Mesenchymal stem cell (in vitro differentiated cells and primary cell): ENCODE measurements around the gene CDKN1A.

Experiments
- DNase-seq: peaks from one replicate; pipeline ENCODE4 v3.0.0-alpha.2; 2013
- H2AFZ ChIP-seq: one replicate; pipeline ENCODE4 v1.6.1; 2013; ENCODE audit warnings: low read depth, mild to moderate bottlenecking, control low read depth, inconsistent platforms, low read length, moderate library complexity
- H2AK5ac ChIP-seq: 2 replicates; pipeline ENCODE4 v1.6.1; 2013; ENCODE audit warnings: low read length, moderate library complexity, mild to moderate bottlenecking, inconsistent platforms; ENCODE audit not compliant: severe bottlenecking
- H2BK120ac ChIP-seq: one replicate; pipeline ENCODE4 v1.6.1; 2013; ENCODE audit warnings: low read depth, mild to moderate bottlenecking, inconsistent platforms, low read length, moderate library complexity
- H2BK12ac ChIP-seq, 2 experiments: one replicate each; pipeline ENCODE4 v1.6.1; 2013; ENCODE audit warnings: inconsistent platforms in 2 of 2, low read length in 2 of 2, mild to moderate bottlenecking in 2 of 2, moderate library complexity in 2 of 2, control low read depth in 1 of 2
- H2BK15ac ChIP-seq: one replicate; pipeline ENCODE4 v1.6.1; 2013; ENCODE audit warnings: mild to moderate bottlenecking, low read depth, inconsistent platforms; ENCODE audit not compliant: poor library complexity, severe bottlenecking
- H2BK5ac ChIP-seq: 2 replicates; pipeline ENCODE4 v1.6.1; 2013; ENCODE audit warnings: low read depth, mild to moderate bottlenecking, low read length, control low read depth, inconsistent platforms; ENCODE audit not compliant: poor library complexity, severe bottlenecking
- H3K14ac ChIP-seq, 2 experiments: one replicate each; pipeline ENCODE4 v1.6.1; 2013; ENCODE audit warnings: inconsistent platforms in 2 of 2, low read length in 2 of 2, control low read depth in 1 of 2, mild to moderate bottlenecking in 1 of 2, moderate library complexity in 1 of 2
- H3K18ac ChIP-seq, 2 experiments: one replicate each; pipeline ENCODE4 v1.6.1; 2013; ENCODE audit warnings: inconsistent platforms in 2 of 2, low read length in 2 of 2, control low read depth in 1 of 2, low read depth in 1 of 2, mild to moderate bottlenecking in 1 of 2
- H3K23ac ChIP-seq, 2 experiments: one replicate each; pipeline ENCODE4 v1.6.1; 2013; ENCODE audit warnings: inconsistent platforms in 2 of 2, low read length in 2 of 2, mild to moderate bottlenecking in 2 of 2, moderate library complexity in 2 of 2, control low read depth in 1 of 2
- H3K27ac ChIP-seq: 2 replicates; pipeline ENCODE4 v1.5.1; 2013; ENCODE audit warnings: mild to moderate bottlenecking, moderate library complexity, low read length, control low read depth, inconsistent platforms; ENCODE audit not compliant: poor library complexity, severe bottlenecking
- H3K27me3 ChIP-seq, 2 experiments: 2 replicates each; pipeline versions ENCODE4 v1.6.1 to v1.7.0; 2013; ENCODE audit warnings: low read length in 2 of 2, mild to moderate bottlenecking in 2 of 2, moderate library complexity in 2 of 2, control low read depth in 1 of 2, inconsistent platforms in 1 of 2; ENCODE audit not compliant: control insufficient read depth in 1 of 2, insufficient read depth in 1 of 2
- H3K36me3 ChIP-seq, 2 experiments: 2 replicates each; pipeline versions ENCODE4 v1.6.1 to v1.7.0; 2013; ENCODE audit warnings: low read length in 2 of 2, control low read depth in 1 of 2, inconsistent platforms in 1 of 2, low read depth in 1 of 2, mild to moderate bottlenecking in 1 of 2; ENCODE audit not compliant: insufficient read depth in 2 of 2, control insufficient read depth in 1 of 2
- H3K4ac ChIP-seq, 2 experiments: one replicate each; pipeline ENCODE4 v1.6.1; 2013; ENCODE audit warnings: inconsistent platforms in 2 of 2, low read length in 2 of 2, mild to moderate bottlenecking in 2 of 2, moderate library complexity in 2 of 2, control low read depth in 1 of 2, low read depth in 1 of 2
- H3K4me1 ChIP-seq: 2 replicates; pipeline ENCODE4 v1.6.1; 2013; ENCODE audit warnings: low read depth, low read length, control low read depth; ENCODE audit not compliant: control insufficient read depth, insufficient read depth
- H3K4me2 ChIP-seq: 2 replicates; pipeline ENCODE4 v1.6.1; 2013; ENCODE audit warnings: low read length, mild to moderate bottlenecking, inconsistent platforms; ENCODE audit not compliant: poor library complexity, severe bottlenecking
- H3K4me3 ChIP-seq, 2 experiments: 2 replicates each; pipeline versions ENCODE4 v1.5.1 to v1.7.0; 2013; ENCODE audit warnings: low read length in 2 of 2, mild to moderate bottlenecking in 2 of 2, control low read depth in 1 of 2, low read depth in 1 of 2; ENCODE audit not compliant: insufficient read depth in 1 of 2
- H3K79me1 ChIP-seq: replicated peaks from 2 replicates; pipeline ENCODE4 v1.6.1; 2013; ENCODE audit warnings: mild to moderate bottlenecking, control low read depth, low read length, inconsistent platforms; ENCODE audit not compliant: poor library complexity, severe bottlenecking
- H3K9ac ChIP-seq: 2 replicates; pipeline ENCODE4 v1.7.0; 2013; ENCODE audit warnings: mild to moderate bottlenecking, low read length, moderate library complexity
- H3K9me3 ChIP-seq: 2 replicates; pipeline ENCODE4 v1.7.0; 2013; ENCODE audit warnings: mild to moderate bottlenecking, low read length; ENCODE audit not compliant: control insufficient read depth
- H4K8ac ChIP-seq: one replicate; pipeline ENCODE4 v1.6.1; 2013; ENCODE audit warnings: inconsistent platforms, mild to moderate bottlenecking, low read length, moderate library complexity
- H4K91ac ChIP-seq: one replicate; pipeline ENCODE4 v1.6.1; 2013; ENCODE audit warnings: mild to moderate bottlenecking, low read length, inconsistent platforms
- WGBS: methylation state at CpG from one replicate; pipeline ENCODE4 v1.1.7; 2013; ENCODE audit warnings: mixed read lengths; 5-methylcytosine and 5-hydroxymethylcytosine counted together

The CDKN1A gene

DNA sequence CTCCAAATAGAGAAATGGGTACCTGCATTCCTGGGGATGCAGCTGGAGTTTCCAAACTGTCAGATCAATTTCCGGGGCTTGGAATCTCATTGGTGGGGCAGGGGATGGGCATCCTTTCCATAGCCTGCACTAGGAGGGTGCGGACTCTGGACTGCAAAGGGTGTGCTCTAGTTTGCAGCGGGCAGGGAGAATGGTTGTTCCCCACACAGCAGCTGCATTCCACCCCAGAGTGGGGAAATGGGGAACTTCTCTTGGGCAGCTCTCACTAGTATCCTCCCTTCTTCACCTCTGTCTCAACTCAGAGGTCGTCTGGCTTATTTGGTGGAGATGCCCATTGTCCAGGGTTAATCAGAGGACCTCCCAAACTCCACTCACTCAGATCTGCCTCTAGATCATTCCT is 34.5 kb upstream of the CDKN1A start:
- peak overlapping the region in 1 of 2 experiments; percentile 11 for H3K18ac ChIP-seq
- H4K8ac ChIP-seq = no peak overlapping the region
- no peaks in the 10 kb centered on the region for H3K79me1 ChIP-seq
- H3K27ac ChIP-seq = peak overlapping the region; percentile 59
- no peak overlapping the region for H3K14ac ChIP-seq
- H3K4ac ChIP-seq = no peak overlapping the region
- H2AK5ac ChIP-seq = peak overlapping the region; percentile 95
- no peak overlapping the region for H3K4me2 ChIP-seq
- H3K9ac ChIP-seq = peak overlapping the region; percentile 33
- no peak overlapping the region for H3K23ac ChIP-seq
- H2BK120ac ChIP-seq = no peak overlapping the region
- peaks cover 0 to 5% of the 10 kb centered on the region in 2 experiments for H3K27me3 ChIP-seq
- no peak overlapping the region for H2BK5ac ChIP-seq
- H2BK12ac ChIP-seq = peak overlapping the region in 1 of 2 experiments; percentile 21
- 98% methylated on average over 4 of the region's 4 CpGs for WGBS
- H3K9me3 ChIP-seq = no peaks in the 10 kb centered on the region
- H3K36me3 ChIP-seq = no peaks in the 10 kb centered on the region
- no peak overlapping the region for H3K4me3 ChIP-seq
- DNase-seq = no peak
- H3K4me1 ChIP-seq = peaks cover 20% of the 10 kb centered on the region
- H2BK15ac ChIP-seq = no peak overlapping the region
- H4K91ac ChIP-seq = peak overlapping the region; percentile 18
- no peak overlapping the region for H2AFZ ChIP-seq

DNA sequence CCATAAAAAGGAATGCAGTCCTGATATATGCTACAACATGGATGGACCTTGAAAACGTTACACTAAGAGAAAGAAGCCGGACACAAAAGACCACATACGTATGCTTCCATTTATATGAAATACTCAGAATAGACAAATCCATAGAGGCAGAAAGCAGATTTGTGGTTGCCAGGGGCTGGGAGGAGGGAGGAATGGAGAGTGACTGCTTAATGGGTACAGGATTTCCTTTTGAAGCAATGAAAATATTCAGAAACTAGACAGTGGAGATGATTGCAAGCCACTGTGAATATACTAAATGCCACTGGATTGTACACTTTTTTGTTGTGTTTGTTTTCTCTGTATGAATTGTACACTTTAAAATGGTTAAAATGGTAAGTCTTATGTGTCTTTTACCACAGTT is 29.4 kb upstream of the CDKN1A start:
- 100% methylated on average over 1 of the region's 3 CpGs for WGBS
- no peak for DNase-seq
- no peak overlapping the region for H3K4ac ChIP-seq
- no peak overlapping the region for H2AK5ac ChIP-seq
- no peak overlapping the region for H3K18ac ChIP-seq
- H2BK12ac ChIP-seq = no peak overlapping the region
- H3K4me1 ChIP-seq = peaks cover 13% of the 10 kb centered on the region
- no peaks in the 10 kb centered on the region for H3K9me3 ChIP-seq
- no peaks in the 10 kb centered on the region for H3K36me3 ChIP-seq
- H2BK5ac ChIP-seq = no peak overlapping the region
- no peak overlapping the region for H4K8ac ChIP-seq
- no peaks in the 10 kb centered on the region for H3K79me1 ChIP-seq
- H2BK120ac ChIP-seq = no peak overlapping the region
- no peak overlapping the region for H2BK15ac ChIP-seq
- no peak overlapping the region for H2AFZ ChIP-seq
- H3K27ac ChIP-seq = no peak overlapping the region
- peaks cover 0 to 8% of the 10 kb centered on the region in 2 experiments for H3K27me3 ChIP-seq
- no peak overlapping the region for H3K23ac ChIP-seq
- no peak overlapping the region for H3K14ac ChIP-seq
- no peak overlapping the region for H4K91ac ChIP-seq
- H3K4me3 ChIP-seq = no peak overlapping the region
- no peak overlapping the region for H3K4me2 ChIP-seq
- H3K9ac ChIP-seq = no peak overlapping the region

DNA sequence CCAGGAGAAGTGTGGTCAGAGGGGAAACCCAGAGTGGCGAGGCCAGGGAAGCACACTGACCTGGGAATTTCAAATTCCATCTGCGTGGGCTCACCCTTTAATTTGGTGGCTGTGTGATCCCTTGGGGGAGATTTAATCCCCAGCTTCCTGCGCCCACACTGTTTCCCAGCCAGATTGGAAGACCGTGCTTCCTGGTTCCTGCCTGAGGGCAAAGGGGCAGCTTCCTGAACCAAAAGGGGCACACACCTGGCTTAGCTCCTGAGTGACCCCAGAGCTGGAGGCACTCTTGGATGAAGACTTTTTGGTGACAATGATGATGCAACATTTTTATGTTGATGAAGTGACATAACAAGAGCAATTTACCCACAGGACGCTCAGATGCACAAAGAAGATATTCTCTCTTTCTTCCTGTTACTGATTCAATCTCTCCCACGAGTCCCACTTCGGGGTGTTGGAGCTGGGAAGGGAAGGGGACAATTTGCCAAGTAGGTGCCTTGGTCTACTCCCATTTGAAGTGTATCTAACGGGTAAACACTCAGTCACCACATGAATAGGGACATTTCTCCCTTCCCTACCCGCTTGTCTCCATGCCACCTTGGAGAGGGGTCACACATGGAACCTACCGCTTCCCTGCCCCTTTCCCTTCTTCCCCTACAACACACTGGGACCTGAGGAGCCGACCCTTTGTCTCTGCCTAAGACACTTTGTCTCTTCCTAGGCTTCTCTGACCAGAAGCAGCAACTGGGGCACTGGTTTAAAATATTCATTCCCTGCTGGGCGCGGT is 28.6 kb upstream of the CDKN1A start:
- no peaks in the 10 kb centered on the region for H3K36me3 ChIP-seq
- no peak overlapping the region for H3K14ac ChIP-seq
- peaks cover 0 to 10% of the 10 kb centered on the region in 2 experiments for H3K27me3 ChIP-seq
- no peaks in the 10 kb centered on the region for H3K9me3 ChIP-seq
- no peak overlapping the region for H3K4me3 ChIP-seq
- H2AK5ac ChIP-seq = peak overlapping the region; percentile 1
- H3K23ac ChIP-seq = no peak overlapping the region
- no peak overlapping the region for H2BK5ac ChIP-seq
- DNase-seq = no peak
- no peaks in the 10 kb centered on the region for H3K79me1 ChIP-seq
- H3K4ac ChIP-seq = no peak overlapping the region
- no peak overlapping the region for H2BK12ac ChIP-seq
- H4K91ac ChIP-seq = no peak overlapping the region
- H3K18ac ChIP-seq = no peak overlapping the region
- WGBS = 86% methylated on average over 12 of the region's 13 CpGs
- no peak overlapping the region for H3K9ac ChIP-seq
- no peak overlapping the region for H4K8ac ChIP-seq
- no peak overlapping the region for H2BK120ac ChIP-seq
- H3K4me2 ChIP-seq = no peak overlapping the region
- H2BK15ac ChIP-seq = no peak overlapping the region
- no peak overlapping the region for H2AFZ ChIP-seq
- no peak overlapping the region for H3K27ac ChIP-seq
- H3K4me1 ChIP-seq = peaks cover 9% of the 10 kb centered on the region

DNA sequence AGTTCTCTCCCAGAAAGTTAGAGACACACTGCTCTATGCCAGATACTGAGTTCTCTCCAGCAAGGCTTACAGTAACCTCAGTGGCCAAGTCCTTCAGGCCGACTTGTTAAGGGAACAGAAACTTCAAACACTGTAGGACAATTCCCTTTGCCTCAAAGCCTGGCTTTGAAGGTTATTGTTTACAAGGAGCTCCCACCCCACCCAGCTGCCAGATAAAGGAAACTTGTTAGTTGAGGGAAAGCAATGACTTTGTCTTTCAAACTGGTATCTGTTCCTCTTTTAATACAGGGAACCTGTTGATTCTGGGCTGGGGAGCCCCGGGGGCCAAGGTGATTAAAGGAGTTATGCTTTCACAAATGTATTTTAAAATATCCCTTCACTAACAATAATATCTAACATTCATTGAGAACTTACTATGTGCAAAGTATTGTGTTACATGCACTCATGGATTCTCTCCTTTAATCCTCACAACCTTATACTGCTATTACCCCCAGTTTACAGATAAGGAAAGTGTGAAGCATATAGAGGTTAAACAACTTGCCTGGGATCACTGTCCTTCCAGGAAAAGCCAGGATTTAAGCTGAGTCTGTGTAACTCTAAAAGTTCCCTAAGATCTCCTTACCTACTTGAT is 27.6 kb upstream of the CDKN1A start:
- no peak overlapping the region for H2BK15ac ChIP-seq
- H4K8ac ChIP-seq = no peak overlapping the region
- no peak overlapping the region for H2BK120ac ChIP-seq
- no peaks in the 10 kb centered on the region for H3K36me3 ChIP-seq
- no peak overlapping the region for H3K18ac ChIP-seq
- no peak overlapping the region for H2AFZ ChIP-seq
- H3K79me1 ChIP-seq = no peaks in the 10 kb centered on the region
- H3K14ac ChIP-seq = no peak overlapping the region
- H3K27ac ChIP-seq = no peak overlapping the region
- peaks cover 0 to 16% of the 10 kb centered on the region in 2 experiments for H3K27me3 ChIP-seq
- no peak overlapping the region for H4K91ac ChIP-seq
- H3K4me3 ChIP-seq = no peak overlapping the region
- H3K4me2 ChIP-seq = no peak overlapping the region
- peaks cover 8% of the 10 kb centered on the region for H3K4me1 ChIP-seq
- H3K9me3 ChIP-seq = no peaks in the 10 kb centered on the region
- H2BK12ac ChIP-seq = no peak overlapping the region
- no peak overlapping the region for H2AK5ac ChIP-seq
- no peak overlapping the region for H2BK5ac ChIP-seq
- H3K4ac ChIP-seq = no peak overlapping the region
- DNase-seq = no peak
- H3K9ac ChIP-seq = no peak overlapping the region
- 38% methylated on average over 1 of the region's 2 CpGs for WGBS
- no peak overlapping the region for H3K23ac ChIP-seq
